Astrocyte (in vitro differentiated cells and primary cell): ENCODE results near the gene SLC26A6.

ENCODE experiments used
- CTCF ChIP-seq: IDR thresholded peaks from 2 replicates; pipeline ENCODE4 v1.5.1; 2011; ENCODE audit warnings: low read depth, mild to moderate bottlenecking, inconsistent platforms, low read length, moderate library complexity; ENCODE audit not compliant: insufficient read depth
- EZH2 ChIP-seq: IDR thresholded peaks from 2 replicates; pipeline ENCODE4 v1.6.1; 2012; ENCODE audit warnings: mild to moderate bottlenecking, low read length, inconsistent platforms; ENCODE audit not compliant: insufficient read depth

GRCh38 chr3:48644898-48645760 lies 9.9 kb upstream of the SLC26A6 start:
- no peak for TF ChIP-seq CTCF
- no peak for TF ChIP-seq EZH2
